OCI-LY7 (cell line): Measurements from ENCODE around the gene COPS8.

ENCODE experiments used
- EZH2phosphoT487 ChIP-seq: fragments of 200-600 bp; sonication (generic); IDR thresholded peaks from 2 replicates; pipeline ENCODE4 v1.6.1; 2018; ENCODE audit warnings: low read depth, borderline replicate concordance, mild to moderate bottlenecking, mixed run types, antibody characterized with exemption, low read length, moderate library complexity, mixed read lengths
- TF ChIP-seq, protein P1 (sequence below): fragments of 200-600 bp; sonication (generic); conservative IDR thresholded peaks from 2 replicates; pipeline ENCODE4 v1.5.1; 2014; ENCODE audit warnings: mild to moderate bottlenecking, antibody characterized with exemption, low read length, moderate library complexity, mixed read lengths

DNA sequence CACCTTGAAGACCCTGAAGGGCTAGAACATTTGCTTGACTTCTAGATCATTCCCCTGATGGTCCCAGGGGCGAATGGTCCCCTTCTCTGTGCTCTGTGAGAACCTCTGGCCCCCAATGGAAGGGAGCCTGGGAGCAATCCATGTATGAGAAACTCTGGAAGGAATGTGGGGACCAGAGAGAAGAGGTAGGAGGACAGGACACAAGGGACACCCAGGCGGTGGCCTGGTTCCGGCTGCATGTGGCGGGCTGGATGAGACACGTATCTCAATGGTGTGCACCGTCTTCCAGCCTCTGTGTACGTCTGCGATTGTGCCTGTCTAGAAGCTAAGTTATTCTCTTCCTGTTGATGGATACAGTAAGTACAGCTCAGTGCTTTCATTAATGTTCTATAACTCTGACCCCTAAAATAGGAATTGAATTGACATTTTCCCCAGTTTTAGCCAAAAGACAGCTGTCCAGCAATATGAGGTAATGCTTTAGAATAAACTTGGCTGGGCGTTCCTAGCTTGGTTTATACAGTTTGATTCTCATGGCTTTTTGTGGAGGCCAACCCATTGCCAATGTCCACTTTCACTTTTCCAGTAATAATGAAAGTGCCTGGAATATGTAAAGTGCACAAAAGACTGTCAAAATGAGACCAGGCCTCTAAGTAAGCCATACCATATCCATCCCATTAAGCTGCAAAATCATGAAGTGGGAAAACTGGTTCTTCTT, 30.1 kb upstream of the COPS8 start:
- TF ChIP-seq, protein P1, sequence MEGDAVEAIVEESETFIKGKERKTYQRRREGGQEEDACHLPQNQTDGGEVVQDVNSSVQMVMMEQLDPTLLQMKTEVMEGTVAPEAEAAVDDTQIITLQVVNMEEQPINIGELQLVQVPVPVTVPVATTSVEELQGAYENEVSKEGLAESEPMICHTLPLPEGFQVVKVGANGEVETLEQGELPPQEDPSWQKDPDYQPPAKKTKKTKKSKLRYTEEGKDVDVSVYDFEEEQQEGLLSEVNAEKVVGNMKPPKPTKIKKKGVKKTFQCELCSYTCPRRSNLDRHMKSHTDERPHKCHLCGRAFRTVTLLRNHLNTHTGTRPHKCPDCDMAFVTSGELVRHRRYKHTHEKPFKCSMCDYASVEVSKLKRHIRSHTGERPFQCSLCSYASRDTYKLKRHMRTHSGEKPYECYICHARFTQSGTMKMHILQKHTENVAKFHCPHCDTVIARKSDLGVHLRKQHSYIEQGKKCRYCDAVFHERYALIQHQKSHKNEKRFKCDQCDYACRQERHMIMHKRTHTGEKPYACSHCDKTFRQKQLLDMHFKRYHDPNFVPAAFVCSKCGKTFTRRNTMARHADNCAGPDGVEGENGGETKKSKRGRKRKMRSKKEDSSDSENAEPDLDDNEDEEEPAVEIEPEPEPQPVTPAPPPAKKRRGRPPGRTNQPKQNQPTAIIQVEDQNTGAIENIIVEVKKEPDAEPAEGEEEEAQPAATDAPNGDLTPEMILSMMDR = no peak
- TF ChIP-seq EZH2phosphoT487 = no peak
